Activated T-helper 1 cell treated with Interleukin-2 at 50 U/mL for 16 hours (primary cell): ENCODE results near the gene CDK8.
"Not testable (repeated sequence)": the region's sequence is repeated elsewhere in the genome, so short reads cannot be mapped to it uniquely, and the experiment has no call there.

Experiments
- DNase-seq: peaks from one replicate; pipeline ENCODE4 v3.0.0-alpha.2; 2020; ENCODE audit warnings: low read depth

CDK8 gene

DNA sequence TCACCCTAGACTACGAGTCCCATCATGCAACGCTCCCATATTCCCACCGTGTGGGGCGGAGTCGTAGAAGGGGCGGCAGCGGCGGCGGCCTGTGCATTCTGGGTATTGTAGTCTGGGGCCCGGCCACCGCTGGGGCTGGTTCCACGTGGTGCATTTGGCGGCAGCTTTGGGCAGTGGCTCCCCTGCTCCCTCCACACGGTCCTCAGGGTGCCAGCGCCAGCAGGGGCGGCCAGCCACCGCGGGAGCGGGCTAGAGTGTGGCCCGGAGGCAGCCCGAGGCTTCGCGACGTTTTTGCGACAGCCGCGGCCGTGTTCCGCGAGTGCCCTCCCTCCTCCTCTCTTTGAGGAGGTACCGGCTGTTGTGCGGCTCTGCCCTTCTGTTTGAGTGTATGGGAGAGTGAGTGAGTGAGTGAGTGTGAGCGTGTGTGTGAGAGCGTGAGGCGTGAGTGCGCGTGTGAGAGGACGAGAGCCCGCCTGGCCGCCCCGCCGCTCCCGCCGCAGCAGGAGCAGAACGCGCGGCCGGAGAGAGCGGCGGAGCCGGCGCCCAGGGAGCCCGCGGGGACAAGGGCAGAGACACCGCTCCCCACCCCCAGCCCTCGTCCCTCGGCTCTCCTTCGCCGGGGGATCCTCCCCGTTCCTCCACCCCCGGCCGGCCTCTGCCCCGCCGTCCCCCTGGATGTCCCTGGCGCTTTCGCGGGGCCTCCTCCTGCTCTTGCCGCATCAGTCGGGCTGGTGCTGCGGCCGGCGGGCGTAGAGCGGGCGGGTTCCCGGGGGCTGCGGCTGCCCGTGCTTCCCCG is at the start of gene CDK8:
TSS of gene CDK8 (plus strand) at position 343 of the 796 bp plus-strand sequence. CDS start 513 bp downstream, outside the sequence.
- peak; percentile 76 for DNase-seq

DNA sequence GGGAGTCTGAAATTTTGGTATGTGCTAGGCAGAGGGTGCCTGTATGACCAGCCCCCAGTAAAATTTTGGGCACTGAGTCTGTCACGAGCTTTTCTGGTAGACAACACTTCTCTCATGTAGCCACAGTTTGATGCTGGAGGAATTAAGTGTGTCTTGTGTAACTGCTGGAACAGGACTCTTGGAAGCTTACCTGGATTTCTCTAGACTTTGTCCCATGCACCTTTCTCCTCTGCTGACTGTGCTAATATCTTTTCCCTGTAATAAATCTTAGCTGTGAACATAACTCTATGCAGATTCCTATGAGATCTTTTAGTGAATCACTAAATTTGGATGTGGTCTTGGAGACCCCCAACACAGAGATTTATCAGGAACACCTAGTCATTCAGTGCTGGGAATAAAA is 45.6 kb upstream of the CDK8 start:
- DNase-seq = no peak

DNA sequence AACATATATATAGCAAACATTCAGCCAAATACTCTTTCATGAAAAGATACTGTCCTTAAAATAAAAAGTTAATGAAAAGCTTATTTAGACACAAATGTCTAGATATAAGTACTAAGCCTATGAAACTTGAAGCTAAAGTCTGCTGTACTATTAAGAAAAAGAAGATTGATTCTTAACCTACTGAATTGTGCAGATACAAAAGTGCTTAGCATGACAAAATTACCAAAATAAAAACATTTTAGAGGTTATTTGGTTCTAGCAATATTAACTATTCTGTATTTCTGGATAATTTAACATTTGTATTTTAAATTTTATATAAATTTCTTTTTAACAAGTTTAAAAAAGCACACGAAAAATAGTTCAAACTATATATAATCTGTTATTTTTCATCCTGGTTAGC is 40.6 kb upstream of the CDK8 start:
- DNase-seq = no peak

DNA sequence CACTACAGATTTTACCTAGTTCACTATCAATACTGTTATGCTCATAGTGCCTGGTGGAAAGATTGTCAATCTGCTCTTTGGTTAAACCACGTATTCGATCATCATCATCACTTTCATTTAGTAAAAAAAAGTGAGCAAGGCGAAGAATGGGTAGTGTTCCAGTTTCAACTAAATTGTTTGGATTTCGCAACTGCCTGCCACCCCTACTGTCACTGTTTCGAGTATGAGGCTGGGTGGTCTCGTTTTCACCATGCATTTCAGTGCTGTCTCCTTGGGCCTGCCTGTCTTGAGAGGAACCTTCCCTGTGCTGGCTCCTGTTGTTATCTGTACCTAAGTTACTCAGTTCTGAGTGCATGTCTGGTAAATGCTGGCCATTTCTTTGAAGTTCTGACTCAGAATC is 39.9 kb upstream of the CDK8 start:
- DNase-seq = no peak

DNA sequence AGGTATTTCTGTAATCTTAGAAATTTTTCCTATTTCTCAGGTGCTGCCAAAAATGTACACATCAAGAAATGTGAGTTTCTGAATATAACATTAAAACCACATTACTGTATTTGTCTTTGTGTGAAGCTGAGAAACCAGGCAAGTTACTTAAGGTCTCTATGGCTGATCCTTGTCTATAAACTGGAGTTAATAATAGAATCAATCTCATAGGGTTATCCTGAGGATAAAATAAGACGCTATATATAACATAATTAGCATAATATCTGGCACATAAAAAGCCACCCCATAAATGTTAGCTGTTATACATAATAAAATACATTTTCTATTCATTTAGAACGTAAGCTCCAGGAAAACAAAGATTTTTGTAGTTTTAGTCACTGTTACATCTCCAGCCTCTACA is 37.9 kb upstream of the CDK8 start:
- no peak for DNase-seq

DNA sequence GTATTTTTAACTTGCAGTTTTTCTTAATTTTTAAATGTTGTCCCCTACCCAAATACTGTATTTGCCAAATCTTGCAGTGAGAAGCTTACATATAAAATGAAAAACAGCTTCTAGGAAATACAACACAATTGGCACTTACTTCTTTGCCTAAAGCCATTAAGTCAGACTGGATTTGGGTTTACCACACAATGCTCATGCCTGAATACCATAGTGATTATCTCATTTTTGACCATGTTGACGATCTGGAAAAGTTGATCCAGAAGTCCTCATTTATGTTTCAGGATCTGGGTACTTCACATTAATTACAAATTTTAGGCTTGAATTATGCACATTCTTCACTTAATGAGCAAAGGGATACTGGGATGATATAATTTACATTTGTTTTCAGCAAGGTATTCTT is 34.2 kb upstream of the CDK8 start:
- DNase-seq = no peak

DNA sequence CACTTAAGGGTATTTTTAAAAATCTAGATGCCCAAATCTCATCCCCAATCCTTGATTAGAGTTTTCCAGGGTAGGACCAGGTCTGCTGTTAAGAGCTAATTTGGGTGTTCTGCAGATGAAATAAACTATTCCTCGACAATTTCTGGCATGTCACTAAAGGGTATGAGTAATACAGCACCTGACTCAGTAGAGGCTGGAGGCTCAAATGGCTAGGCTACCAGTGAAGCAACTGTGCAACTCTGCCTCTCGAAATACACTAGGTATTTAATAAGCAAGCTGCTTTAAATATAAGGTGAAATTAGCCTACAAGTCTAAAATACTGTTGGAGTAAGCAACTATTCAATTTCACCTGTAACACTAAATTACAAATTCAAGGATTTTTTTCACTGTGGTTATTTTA is 33.4 kb upstream of the CDK8 start:
- DNase-seq = no peak

DNA sequence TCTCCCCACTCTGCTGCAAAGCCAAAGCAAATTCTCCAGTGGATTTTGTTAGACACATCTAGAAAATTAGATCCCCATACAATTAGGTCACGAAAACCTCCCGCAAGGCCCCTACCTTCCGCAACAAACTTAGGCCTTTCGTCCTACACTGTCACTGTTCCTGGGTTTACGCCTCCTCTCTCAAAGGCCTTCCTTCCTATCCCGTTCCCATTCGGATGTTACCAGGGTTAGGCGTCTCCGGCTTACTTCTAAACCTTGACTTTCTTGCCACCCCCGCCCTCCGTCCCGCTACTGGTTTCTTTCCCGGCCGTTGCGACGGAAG is 32.6 kb upstream of the CDK8 start:
- no peak for DNase-seq

DNA sequence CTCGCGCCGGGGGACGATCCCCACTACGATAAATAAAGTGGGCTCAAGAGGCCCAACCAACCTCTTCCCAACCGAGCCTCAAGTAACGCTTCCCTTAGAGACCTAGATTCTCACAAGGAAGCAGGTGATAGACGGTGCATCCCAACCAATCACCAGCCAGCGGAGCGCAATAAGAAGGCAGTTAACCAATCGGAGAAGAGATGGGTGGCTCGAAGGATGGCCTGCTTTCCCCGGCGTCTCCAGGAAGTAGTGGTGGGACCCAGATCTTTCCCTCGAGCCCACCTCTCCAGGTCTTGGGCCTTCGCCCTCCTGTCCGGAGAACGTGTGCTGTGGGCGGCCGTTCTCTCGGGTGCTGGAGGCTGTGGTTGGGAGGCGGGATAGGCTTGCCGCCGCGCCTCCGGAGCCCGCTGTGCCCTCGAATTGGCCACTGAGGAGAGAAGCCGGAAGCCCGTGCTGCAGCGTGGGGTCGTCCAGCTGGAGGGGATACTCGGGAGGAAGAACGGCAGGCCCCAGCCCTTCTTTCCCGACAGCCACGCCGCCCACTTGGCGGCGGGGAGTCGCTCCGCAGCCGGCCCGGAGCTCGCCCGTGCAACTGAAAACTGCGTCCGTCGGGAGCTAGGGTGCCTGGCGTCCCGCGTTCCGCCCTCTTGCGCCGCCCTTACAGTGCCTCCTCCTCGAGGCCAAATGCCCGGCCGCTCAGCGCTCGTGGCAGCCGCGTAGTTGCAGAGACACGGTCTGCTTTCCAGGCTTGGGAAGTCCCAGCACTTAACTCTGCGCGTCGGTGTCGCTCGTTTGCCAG is 32.0 kb upstream of the CDK8 start, which contains the start of gene RNF6:
TSS of gene RNF6 (minus strand) at position 594 of the 799 bp plus-strand sequence. CDS start 2,665 bp downstream, outside the sequence.
- peak; percentile 70 for DNase-seq

DNA sequence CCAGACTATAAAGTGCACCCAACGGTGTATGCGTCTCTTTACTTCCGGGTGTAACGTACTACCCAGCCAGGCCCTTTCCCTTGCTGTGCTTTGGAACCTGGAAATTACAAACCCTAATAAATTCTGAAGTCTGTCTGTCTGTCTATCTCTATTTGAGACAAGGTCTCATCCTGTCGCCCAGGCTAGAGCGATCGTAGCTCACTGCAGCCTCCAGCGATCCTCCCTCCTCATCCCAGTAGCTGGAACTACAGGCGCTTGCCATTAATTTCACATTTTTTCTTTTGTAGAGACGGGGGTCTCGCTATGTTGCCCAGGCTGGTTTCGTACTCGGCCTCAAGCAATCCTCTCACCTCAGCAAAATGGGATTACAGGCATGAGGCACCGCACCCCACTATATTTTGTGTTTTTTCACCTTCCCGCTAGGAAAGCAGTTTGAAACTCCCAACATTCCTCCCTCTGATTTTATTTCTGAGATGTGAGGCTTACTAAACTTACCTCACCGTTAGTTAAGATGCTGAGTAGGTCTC is 31.3 kb upstream of the CDK8 start:
- DNase-seq = no peak

DNA sequence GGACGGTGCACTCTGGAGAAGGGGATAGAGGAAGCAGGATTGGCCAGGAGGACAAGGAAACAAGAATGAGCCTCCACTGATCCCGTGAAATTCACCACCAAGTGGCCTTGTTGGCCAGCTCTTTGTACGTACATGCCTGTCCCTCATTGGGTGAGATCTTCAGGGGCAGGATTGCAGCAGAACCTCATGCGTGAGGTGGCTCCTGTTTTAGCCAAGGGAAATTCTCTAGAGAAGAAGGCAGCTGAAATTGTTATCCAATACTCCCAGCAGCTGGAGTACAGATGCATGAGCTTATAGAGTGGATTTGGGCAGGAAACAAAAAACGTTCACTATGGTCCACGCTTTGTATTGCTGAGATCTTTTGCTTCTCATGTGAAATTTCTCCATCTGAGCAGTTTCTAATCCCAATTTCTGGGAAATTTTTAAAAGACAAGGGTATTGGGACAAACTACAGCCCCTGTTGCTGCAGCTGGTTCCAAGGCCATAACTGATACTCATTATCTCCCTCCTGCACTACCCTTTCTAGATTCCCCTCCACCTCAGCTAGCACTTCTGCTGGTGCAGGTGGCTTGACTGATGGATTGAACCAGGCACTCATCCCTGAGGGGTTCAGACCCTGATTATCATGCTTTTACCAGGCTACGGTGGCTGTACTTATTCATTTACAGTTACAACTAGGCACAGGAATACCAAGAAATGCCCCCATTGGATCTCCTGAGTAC is 27.9 kb upstream of the CDK8 start:
- DNase-seq = no peak

DNA sequence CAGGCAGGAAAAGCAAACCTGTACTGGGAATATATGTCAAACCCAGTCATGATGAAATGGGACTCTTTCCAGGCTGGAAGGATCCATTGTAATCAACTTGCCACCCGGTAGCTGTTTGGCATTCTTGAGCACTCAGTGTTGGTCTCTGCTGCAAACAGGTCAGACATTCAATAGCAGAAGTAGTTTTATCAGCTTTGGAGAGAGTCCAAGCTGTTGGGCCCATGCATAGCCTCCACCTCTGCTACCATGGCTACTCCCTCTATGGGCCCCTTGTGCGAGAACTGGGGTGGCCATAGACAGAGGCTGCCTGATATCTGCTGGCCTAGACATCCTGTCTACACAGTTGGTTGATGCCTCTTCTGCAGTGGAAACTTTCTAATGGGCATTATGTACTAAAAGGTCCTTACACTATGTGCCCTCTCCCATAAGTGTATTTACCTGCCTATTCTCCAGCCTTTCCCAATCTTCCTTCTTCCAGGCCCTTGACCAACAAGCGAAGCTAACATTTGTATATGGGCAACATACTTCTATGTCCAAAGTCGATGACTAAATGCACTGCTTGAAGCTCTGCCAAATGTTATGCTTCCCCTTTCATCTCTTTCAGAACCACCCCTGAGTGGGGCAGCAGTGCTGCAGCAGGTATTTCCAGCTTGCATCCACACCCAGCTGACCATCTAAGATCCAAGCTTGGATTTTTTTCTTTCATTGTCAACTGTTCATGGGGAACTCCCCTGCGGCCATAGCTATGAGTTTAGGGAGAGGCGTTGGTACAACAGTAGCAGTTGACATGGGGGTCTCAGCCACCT is 26.6 kb upstream of the CDK8 start:
- DNase-seq = no peak

DNA sequence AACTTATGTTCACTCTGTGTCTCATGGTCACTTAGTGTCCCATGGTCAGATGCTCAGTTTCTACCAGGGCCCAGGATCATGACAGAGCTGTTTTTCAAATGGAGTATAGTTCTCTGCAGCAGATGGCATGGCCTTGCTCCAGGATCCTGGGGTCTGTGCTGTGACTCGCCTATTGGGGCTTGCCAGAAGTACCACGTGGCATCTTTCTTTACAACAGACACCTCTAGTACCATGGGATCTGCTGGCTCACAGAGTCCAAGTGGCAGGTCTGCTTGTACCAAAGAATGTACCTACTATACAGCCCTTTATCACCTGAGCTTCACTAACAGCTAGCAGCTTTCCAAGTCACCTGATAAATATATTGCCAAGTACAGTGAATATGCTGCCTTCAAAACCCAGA is 25.8 kb upstream of the CDK8 start:
- no peak for DNase-seq

DNA sequence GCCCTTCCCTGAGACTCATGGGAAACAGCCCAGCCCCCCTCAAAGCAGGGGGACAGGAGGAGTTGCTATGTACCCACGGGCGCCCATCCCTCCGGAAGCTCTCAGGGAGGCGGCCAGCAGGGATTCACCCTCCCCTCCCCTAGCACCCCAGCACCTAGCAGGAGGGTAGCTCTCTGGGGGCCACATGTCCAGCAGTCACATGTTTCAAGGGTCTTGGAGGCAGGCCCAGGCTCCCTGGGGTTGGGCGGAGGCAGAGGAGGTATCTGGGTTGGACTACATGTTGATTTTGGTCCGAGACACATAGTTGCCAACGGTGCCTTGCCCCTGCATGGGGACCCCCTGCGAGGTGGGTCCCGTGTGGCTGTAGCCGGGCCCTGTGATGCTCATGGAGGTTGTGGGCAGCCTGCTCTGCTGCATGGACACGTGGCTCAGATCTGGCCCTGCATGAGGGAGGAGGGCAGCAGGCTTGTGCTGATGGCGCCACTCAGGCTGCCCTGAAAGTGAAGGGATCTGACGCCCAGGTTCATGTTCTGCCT is 24.8 kb upstream of the CDK8 start:
- DNase-seq = no peak

DNA sequence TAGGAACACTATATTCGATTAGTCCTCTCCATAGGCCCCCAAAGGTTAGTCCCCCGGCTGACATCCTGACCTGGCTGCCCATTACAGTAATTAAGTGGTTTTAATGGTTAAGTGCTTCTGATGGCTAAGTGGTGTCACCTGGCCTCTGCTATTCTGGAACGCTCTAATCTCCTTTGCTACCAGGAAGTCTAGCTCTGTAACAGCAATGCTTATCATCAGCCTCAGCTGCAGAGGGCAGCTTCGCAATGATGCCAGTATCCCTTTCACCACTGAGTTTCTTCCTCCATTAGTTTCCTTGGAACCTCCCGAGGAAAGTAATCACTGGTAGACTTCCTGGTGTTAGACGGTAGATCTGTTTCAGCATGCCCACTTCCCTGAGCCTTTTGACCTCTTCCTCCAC is 23.2 kb upstream of the CDK8 start:
- no peak for DNase-seq

DNA sequence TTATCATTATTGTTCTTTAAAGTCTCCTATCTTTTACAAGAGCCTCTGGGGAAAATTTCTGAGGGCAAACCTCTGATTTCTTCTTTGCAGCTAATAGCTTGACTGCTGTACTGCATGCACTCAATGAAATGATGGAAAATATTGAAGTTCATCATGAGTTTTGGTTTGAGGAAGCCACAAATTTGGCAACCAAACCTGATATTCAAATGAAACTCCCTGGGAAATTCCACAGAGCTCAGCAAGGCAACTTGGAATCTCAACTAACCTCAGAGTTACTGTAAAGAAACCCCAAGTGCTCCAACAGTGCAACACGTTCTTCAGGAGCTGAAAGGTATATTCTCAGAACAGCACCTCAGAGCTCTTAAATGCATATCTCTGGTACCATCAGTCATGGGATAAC is 17.6 kb upstream of the CDK8 start:
- no peak for DNase-seq

DNA sequence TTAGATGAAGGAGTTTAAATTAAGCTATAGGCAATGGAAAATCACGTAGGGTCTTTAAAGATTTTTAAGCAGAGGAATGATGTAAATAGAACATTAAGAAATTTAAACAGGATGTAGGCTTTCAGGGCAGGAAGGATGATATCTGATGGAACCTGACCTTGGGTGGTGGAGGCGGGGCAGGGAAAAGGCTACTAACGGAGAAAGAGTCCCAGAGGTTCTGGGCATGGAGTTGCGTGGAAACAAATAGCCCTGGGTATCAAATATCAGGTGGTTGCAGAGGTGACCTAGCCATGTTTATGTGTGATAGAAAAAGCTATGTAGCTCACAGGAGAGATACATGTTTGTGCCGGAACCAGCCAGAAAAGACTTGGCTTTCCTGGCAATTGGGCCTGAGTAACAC is 7.8 kb upstream of the CDK8 start:
- no peak for DNase-seq

DNA sequence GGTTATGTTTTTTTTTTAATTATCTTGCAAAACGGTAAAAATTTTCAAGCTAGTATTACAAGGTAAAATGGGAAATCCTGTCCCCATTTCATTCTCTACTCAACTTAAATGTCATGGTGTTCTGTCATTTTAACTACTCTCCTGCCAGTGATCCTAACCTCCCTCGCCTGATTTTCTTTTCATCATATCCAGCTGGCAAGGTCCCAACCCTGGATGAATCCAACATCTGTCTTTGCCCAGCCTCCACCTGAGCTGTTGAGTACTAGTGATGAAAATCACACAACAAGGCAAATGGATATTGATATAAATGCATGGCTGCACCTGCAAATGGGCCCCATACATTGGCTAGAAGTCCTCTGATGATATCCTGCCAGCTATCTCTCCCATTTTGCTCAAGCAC is 6.9 kb upstream of the CDK8 start:
- no peak for DNase-seq

DNA sequence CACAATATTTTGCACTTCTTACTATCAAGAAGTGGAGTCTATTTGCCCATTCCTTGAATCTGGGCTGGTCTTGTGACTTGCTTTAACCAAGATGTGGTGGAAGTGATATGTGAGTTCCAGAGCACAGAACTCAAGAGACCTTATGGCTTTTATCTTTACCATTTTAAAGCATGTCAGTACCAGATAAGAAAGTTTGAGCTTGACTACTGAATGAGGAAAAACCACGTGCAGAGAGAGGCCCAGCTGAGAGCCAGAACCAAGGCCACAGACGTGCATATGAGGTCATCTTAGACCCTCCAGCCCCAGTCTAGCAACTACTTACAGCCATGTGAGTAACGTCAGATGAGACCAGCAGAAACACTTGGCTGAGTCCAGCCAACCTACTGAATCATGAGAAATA is 6.3 kb upstream of the CDK8 start:
- DNase-seq = no peak

DNA sequence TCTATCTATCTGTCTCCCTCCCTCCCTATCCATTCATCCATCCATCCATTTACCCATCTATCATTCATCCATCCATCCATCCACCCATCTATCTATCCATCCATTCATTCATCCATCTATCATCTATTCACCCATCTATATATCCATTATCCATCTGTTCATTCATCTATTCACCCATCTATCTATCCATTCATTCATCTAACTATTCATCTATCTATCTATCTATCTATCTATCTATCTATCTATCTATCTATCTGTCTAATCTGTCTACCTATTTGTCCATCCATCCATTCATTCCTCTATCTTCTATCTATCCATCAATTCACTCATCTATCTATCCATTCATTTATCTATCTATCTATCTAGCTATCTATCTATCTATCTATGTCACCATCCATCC is 4.4 kb upstream of the CDK8 start:
- DNase-seq = no peak

DNA sequence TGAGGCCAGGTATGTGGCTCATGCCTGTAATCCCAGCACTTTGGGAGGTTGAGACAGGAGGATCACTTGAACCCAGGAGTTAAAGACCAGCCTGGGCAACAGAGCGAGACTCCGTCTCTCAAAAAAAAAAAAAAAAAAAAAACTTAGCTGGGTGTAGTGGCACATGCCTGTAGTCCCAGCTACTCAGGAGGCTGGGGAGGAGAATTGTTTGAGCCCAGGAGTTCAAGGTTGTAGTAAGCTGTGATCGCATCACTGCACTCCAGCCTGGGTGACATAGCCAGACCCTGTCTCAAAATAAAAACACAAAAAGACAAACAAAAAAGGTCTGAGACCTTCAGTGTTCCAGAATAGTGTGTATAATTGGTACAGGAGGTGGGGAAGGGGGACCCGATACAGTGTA is 1.9 kb upstream of the CDK8 start:
- not testable (repeated sequence) for DNase-seq
